Middle frontal gyrus (tissue), 1 donor: ENCODE data around the gene ADAMTS3.

ENCODE experiments used
- DNase-seq: peaks from one replicate; pipeline ENCODE4 v3.0.0-alpha.2; 2015; ENCODE audit warnings: low spot score; ENCODE audit errors: extremely low spot score

ADAMTS3 gene

DNA sequence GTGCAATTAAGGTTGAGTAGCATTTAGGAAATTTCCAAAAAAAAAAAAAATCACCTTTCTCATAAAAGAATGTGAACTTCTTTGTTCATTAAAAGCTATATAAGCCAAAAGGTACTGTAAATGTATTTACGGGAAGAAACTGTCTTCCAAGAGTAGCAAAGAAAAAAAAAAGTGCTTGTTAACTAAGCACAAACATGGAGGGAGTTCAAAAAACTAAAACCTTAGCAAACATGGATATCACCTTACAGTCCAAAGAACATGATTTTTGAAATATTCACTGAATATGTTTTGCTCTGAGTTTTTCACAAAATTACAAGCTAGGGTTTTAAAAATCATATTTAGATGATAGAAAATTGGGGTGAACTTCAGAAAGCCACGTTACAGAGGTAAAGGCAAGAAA is 217.5 kb downstream of the ADAMTS3 start:
- DNase-seq: no peak

DNA sequence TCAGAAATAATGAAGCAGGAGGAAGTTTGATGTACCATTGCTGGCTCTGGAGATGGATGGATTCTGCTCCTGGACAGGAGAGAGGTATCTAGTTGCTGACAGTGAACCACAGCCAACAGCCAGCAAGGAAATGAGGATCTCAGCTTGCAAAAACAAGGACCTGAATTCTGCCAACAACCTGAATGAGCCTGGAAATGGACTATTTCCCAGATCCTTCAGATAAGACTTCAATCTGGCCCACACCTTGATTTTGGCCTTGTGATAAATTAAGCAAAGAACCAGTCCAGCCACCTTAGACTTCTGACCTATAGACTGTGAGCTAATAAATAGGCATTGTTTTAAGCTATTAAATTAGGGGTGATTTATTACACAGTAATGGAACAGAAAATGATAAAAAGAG is 220.3 kb downstream of the ADAMTS3 start:
- no peak for DNase-seq

DNA sequence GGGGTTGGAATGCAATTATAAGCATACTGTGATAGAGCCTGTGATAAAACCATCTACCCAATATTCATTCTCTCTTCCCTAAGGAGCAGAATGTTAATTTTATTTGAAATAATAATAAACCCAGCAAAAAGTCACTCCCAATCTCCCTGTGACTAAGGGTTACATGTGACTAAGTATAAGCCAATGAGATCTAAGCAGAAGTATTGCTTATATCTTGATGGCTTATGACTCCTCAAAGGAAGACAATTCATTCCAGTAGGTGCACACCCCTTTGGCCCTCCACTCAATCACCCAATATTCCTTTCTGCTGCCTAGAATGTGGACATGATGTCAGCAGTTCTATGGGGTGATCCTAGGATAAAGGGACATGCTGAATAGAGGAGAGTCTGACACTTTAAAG is 224.6 kb downstream of the ADAMTS3 start:
- DNase-seq: no peak

DNA sequence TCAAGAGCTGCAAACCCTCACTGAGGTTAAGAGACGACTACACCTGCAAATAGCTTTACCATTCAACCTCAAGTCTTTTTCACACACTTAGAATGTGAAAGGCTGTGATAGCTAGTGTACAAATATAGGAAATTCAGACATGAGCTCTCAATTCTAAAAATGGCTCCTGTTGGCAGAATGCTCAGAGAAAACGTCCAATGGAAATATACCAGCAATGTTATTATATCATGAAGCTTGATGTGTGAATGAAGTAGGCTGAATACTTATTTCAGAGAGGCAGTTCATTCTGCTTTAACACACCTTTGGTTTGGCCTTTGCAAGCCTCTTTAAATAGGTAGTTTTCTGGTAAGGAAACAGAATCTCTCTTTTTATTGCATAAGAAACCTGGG is 227.6 kb downstream of the ADAMTS3 start:
- DNase-seq: peak; percentile 64

DNA sequence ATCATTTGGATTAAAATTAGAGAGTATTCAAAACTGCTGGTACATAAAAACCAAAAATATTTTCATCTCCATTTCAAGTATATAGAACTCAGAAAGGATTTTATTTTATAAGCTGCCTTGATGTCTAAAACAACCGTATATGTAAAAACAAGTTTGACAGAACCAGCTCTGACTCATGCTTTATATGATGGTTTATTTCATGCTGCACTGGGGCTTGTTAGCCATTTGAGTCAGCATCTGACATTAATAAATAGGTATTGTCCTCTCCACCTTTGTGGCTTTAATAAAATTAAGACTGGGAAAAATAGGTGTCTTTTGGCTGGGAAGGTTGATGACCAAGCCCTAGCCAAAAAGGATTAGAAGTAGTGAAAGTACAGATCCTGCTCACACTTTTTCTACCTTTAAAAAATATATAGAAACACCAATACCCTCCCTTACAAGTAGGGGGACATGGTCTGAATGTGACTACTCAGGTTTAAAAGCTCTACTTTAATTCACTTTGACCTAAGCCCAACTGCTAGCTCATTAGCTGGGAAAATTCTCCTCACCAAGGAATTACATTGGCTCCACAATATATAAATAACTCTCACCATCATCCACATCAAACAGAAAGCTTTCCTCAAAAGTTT is 228.1 kb downstream of the ADAMTS3 start:
- no peak for DNase-seq

DNA sequence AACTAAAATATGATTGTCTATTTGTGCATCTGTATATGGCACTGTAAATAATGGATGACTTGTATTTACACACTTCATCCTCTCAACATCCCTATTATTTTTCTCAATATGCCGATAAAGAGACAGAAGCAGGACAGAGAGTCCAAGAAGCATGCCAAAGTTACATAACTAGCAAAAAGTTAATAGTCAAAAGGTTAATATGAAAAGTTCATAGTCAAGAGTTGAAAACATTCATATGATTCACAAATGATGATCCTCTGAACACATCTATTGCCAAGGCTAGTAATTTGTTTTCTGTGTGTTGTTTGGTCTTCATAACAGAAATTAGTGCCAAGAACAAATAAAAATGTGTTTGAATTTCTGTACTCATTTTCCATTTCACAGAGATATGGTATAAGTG is 231.0 kb downstream of the ADAMTS3 start:
- DNase-seq: no peak

DNA sequence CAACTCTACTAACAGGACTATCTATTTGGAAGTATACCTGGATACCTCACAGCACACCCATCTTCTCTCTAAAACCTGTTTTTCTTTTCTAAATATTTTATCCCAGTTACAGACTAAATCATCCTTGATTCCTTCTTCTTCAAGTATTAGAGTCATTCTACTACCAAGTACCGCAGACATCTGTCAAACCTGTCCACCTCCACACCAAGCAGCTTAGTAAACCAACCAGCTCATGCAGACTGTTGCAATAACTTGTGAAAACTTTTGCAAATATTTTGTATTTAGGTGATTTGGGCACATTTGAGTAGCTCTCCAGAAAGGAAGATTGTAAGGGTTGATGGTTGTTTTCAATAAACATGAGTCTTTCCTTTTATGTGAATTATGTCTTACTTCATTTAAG is 238.6 kb downstream of the ADAMTS3 start:
- DNase-seq: no peak

DNA sequence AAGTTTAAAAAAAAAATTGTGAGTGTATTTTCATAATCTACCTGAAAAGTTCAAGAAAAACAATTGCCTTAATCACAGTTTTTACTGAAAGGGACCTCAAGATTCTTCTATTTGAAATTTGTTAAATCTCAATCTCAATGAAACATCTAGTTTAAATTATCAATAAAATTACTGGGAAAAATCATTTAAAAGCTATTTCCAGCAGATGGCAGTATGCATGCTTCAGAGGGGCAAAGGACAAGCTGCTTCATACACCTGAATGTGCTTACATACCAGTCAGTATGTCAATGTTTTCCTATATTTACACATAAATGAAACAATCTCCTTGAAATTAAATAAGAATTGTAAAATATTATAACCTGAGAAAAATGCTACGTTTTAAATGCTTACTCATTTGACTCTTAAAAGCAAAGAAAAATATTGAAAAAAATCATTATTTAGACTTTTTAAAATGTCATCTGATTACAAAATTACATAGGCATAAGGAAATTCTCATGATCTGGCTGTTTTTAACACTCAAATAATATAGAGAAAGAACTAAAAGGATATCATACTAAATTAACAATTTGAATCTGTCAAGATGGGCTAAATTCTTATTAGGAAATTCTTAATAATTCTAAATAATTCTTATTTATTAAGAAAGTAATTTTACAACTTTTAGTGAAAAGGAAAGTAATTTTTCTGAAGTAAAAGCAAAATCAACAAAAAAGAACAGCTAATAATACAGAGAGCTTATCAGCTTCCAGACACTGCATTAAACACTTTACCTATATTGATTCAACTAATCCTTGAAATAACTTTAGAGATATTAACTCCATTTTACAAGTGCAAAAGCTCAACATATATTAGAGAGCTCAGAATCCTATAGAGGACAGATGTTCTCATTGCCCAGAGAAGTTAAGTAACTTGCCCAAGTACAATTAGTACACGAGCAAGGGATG is 242.1 kb downstream of the ADAMTS3 start:
- no peak for DNase-seq

DNA sequence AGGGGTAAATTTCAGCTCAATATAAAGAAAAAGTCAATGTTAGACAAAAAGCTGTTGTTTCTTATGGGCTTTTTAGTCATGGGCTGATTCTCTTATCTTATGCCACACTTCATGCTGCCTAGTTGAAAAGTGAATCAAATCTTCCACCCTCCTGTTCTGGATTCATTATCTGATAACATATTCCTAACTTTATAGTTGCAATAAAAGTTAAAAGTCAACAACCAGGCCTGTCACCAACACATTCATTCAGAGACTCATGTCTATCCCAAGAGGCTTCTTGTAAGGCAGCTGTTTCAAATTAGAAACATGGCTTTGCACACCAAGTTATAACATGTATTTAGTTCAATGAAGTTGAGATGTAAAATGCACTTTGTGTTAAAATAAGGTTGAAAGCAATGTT is 243.8 kb downstream of the ADAMTS3 start:
- no peak for DNase-seq

DNA sequence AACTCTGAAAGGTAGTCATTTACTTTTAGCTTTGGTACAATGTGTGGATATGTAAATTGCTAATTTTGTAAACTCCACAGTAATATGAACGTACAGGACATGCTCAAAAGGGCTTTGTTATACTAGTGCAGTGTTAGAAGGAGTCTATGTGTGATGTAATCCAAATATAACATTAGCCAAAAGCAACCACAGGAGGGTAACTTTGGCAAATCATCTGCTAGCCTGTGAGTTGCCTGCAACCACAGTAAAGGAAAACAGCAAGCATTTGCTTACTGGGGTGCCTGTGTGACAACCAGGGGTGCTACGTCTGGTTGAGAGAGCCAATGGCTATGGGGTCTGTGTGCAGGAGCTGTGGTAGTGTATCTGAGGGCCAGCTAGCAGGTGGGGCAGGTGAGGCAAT is 245.8 kb downstream of the ADAMTS3 start:
- no peak for DNase-seq

DNA sequence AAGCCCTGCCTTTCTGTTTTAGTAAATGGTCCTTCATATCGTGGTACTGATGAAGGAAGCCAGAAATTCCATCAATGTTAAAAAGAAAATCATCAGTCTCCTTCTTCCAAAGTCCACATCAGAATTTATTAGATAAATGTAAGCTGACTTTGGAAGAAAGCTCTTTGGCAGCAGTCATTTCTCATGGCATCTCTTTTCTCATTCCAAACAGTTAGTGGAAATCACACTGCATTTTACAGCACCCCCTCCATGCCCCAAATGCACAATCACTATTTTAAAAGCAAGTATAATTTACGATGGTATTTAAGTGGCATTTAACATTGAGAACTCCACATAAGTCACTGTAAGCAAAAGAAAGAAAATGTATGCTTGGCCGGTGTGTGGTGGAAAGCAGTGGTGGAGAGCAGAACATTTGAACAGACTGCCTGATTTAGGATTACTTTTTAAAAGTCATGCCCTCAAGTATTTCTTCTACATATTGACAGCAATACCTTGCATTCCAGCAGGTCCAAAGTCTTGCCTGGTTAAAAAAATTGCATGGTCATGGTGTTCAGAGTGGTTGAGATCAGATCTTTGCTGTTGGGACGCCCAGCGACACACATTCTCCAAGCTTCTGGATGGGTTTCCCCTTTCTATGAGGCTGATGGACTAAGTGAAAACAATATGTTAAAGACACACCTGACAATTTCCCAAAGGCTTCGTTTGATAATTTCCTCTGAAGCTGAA is 248.6 kb downstream of the ADAMTS3 start:
- DNase-seq: no peak

DNA sequence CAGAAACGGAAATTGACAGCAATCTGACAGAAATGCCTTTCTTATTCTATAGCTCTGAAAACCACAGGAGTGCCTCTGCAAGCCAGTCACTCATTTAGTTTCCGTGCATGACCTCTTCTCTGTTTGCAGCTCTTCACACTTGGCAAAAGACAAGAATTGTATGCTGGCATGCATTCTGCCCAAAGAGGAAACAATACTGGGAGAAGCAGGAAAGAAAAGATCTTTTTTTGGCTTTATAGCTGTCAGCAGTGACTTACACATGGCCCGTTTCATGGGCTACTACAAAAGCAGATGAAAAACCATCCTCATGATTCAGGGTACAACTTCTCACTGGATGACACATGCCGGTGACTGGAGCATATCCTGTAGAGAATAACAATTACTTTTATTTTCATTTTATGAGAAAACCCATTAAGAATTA is 249.4 kb downstream of the ADAMTS3 start:
- DNase-seq: no peak

DNA sequence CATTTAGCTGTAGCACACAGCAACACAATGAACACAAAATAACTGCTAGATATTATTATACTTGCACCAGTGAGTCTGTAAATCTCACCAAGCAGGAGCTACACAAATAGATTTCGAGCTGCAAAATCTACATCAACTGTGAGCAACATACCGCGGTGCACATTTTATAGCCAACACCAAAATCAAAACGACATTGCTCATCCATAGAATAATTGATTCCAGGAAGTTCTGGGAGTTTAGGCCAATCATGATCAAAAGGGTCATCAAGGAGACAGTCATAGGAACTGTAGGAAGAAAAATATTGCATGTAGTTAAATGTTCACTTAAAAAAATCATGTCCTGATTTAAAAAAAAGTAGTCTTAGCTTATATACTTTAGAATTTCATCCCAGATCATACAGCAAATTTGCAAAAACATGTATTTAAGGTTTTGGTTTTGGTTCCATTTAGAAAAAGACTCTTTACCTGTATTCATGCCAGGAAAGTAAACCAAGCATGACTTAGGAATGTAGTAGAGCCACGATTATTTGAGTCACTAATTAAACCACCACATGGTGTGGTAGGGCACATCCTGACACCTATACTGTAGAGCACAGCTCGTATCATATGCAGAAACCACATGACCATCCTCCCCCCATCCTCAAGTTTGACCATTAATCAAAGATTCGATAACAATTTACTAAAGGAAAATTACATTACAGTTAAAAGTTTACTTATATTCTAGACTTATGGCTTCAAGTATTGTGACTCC is 250.4 kb downstream of the ADAMTS3 start:
- no peak for DNase-seq

DNA sequence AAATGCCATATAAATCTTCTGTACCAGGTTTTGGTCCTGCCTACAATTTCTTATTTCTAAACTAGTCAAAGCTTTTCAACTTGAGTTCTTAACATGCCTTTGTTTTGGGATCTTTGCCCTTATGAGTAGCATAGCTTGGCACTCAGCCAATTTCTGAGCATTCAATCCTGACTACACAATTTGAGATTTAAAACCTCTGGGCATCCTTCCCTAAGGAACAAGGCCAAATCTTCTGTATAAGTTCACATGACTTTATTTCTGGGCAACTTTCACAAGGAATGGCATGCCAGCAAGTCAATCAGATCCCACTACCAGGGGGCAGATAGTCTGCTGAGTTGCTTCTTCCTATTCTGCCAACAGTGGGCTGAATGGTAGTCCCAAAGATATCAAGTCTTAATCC is 254.2 kb downstream of the ADAMTS3 start:
- no peak for DNase-seq

DNA sequence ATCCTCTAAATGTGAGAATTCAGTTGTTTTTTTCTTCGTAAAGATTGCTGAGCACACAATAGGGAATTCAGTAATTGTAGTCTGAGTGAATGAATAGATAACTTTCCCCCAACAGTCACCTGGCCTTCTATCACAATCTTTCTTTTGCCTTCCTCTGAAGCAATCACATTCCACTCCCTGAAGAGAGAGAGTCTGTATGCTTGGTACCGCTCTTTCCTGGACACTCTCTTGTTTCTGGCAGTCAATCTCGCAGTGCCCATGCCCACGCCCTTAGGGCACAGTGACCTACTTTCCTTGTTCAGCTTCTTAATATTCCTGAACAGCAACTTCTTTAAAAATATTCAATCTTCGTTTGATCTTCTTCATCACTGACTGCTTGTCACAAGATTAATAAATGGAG is 255.9 kb downstream of the ADAMTS3 start:
- no peak for DNase-seq

DNA sequence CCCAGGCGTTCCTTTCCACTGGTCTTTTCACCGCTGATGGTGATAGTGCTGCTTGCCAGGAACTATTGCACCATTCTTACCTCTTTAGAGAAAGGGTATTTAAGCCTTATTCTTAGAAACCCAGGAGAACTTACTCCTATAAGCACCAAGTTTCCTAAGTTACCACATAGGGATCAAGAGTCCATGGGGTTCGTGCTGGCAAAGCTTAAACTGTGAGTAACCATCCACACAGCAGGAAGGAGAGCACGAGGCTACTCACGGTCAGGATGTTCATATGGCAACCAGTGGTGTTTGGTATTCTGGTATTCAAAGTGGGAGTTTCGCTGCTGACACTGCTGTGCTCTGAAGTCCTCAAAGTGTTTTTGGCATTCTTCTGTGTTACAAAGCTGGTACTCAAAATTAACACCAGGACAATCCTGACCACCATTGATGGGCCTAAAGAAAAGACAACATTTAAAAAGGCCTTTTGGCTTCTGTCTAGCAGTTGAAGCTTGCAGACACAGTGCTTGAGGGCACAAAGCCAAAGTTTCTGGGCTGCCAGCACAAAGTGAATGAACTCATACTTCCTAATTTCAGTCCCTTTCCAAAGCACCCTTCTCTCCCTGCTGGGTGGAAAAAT is 256.9 kb downstream of the ADAMTS3 start:
- DNase-seq: peak; percentile 50

DNA sequence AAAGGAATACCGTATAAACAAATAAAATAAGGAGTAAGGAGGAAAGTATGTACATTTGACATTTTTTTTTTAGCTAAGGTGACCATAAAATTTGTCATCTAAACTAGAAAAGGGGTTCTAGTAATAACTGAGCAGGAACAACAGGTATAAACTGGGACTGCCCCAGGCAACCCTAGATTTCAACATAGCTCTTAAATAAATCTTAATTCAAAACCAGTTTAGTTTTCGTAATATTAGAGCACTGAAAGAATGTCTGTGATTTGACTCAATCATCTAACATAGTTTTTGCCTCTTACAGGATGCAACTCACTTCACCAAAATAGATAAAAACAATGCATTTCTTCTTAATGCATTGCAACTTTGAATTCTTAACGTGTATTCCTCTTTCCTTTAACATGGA is 257.7 kb downstream of the ADAMTS3 start:
- no peak for DNase-seq

DNA sequence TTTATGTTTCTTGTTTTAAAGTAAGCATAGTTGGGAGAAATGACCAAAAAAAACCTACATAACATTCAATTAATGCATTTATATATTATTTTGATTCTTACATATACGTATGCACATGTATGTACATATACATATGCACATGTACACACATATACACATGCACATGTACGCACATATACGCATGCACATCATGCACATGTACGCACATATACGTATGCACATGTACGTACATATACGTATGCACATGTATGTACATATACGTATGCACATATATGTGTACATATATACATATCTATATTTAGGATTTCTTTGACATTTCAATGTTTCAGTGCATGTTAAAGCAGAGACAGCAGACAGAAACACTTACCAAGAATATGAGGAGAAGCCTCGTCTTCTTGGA is 263.4 kb downstream of the ADAMTS3 start:
- DNase-seq: no peak

DNA sequence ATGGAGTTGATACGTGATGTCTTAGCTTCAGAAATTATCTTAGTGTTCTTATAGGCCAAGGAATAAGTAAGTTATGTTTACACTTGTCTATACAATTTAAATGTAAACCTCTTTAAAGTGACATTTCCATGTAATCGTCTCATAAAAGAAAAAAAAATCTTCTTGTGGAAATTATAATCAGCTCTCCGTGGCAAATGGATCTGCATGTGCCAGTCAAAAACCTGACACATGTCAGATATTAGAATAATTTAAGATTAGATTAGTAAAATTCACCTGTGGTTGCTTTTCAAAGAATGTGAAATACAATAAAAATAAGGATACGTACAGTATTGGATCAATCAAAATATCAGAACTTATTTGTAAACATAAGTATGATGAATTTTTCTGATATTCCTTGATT is 263.9 kb downstream of the ADAMTS3 start:
- DNase-seq: no peak

DNA sequence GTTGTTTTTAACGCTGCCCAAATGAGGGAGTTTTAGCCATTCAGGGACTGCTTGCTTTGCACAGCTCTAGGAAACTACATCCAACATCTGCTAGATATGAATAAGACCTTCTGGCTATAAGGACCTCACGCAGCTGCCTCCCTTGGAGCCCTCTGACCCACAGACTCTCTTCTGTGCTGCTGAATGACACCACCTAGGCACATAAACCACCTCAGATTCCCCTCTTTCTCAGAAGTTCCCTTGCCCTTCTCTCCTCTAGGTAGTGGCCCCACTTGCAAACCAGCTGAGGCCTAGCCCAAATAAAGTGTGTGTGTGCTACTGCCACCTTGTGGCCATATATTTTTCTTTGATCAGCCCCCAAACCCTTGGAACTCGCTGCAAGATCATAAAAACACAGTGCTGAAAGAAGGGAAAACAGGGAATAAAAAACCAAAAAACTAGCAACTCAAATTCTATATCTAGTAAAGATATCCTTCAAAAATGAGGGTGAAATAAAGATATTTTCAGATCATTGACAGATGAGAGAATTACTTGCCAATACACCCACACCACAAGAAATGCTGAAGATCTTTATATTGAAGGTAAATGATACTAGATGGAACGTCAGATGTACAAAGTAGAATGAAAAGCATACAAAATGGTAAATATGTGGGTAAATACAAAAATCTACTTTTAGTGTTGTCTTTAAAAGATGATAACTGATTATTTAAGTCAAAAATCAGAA is 265.9 kb downstream of the ADAMTS3 start:
- no peak for DNase-seq
